ENCODE results near the gene SNN. TPM values are rescaled to one million over a fixed set of nuclear protein-coding genes. Genes with fewer than 3 reads are reported as not detected.

The SNN gene
- total RNA-seq, 1 donor from 2014 or later, result 48.4 TPM

DNA sequence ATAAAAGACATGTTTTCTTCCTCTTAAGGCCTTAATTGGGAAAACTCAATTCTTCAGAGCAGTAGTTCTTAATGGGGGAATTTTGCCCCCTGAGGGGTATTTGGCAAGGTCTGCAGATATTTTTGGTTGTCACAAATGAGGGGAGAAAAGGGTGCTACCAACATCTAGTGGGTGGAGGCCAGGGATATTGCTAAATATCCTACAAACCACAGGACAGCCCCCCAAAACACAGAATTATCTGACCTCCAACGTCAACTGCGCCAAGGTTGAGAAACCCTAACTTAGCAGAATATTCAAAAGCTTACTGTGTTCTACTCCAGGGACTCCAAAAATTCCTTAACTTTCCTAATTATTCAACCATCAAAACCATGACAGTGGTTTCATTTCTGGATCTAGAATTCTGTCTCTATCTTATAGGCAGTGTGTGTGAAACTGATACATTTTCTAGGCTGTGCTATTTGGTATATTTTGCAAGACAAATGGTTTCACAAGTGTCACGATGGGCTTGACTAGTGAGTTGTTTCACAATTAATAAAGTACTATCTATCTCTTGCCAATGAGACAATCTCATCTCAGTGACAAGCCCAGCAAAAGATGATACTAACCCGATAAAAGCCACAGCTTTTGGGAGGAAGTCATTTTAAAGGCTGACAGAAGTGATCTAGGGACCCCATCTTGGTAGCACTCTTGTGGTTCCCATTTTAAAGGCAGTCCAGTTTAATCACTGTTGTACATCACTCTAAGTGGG lies 59.7 kb downstream of the SNN start:
- no peak for DNase-seq (ENCODE audit: extremely low read depth, low read depth, low spot score)

Other genes with a start within 250 kb of the SNN start
- gene LITAF, start 81.5 kb upstream of the SNN start, total RNA-seq, result 4.7 and 6.9 TPM in 2 replicates
- gene TXNDC11, start 74.4 kb downstream of the SNN start, total RNA-seq, result 52.5 and 53.4 TPM in 2 replicates
- 31.5 and 62.1 TPM in 2 replicates for gene ZC3H7A, start 128.8 kb downstream of the SNN start, total RNA-seq
- 96.8 and 134 TPM in 2 replicates for gene RSL1D1, start 183.1 kb downstream of the SNN start, total RNA-seq
- 89.0 and 91.1 TPM in 2 replicates for gene GSPT1, start 247.5 kb downstream of the SNN start, total RNA-seq

Data from glomerular endothelial cell (primary cell).